ENCODE results near the gene ETV3.

DNA sequence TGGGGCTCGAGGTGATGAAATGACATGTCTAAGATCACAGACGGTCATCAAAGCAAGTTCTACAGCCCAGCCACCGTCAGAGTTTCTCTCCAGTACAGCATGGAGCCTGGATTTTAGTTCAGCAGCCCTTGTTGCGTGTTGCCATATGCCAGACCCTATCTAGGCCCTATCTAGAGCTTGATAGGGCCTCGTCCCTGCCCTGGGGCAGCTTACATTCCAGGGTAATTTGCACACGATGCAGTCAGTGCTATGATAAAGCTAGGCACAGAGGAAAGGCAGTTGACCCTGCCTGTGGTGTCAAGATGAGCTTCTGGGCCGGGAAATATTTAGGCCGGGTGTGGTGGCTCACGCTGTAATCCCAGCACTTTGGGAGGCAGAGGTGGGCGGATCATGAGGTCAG, 57.5 kb downstream of the ETV3 start:
- TF ChIP-seq CTCF (IDR thresholded peaks at IDR 0.05) (no peak), POLR2A (IDR thresholded peaks at IDR 0.05) (no peak)
